ENCODE results near the gene TAS1R2.

TAS1R2 gene

DNA sequence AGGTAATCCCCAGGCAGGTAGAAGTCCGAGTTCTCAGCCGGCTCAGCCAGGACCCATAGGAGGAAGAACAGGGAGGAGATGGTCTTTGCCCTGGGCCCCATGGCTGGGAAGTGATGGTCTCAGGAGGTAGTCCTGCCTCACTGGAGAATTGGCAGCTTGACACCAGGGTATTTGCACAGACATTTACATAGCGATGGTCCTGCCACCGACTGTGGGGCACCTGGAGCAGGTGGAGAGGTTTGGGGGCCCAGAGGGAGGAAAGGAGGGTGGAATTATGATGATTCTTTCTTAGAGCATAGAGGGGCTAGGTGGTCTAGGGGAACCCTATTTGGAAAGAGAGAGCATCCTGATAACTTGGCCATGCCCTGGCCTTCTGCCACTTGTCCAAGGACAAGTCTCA lies at the start of gene TAS1R2:
Gene TAS1R2, minus strand, starts transcription at position 101 of the 400 bp plus-strand sequence. Its CDS starts 0 bp downstream, at position 101.
- no peak for DNase-seq (ENCODE audit: low read depth)

DNA sequence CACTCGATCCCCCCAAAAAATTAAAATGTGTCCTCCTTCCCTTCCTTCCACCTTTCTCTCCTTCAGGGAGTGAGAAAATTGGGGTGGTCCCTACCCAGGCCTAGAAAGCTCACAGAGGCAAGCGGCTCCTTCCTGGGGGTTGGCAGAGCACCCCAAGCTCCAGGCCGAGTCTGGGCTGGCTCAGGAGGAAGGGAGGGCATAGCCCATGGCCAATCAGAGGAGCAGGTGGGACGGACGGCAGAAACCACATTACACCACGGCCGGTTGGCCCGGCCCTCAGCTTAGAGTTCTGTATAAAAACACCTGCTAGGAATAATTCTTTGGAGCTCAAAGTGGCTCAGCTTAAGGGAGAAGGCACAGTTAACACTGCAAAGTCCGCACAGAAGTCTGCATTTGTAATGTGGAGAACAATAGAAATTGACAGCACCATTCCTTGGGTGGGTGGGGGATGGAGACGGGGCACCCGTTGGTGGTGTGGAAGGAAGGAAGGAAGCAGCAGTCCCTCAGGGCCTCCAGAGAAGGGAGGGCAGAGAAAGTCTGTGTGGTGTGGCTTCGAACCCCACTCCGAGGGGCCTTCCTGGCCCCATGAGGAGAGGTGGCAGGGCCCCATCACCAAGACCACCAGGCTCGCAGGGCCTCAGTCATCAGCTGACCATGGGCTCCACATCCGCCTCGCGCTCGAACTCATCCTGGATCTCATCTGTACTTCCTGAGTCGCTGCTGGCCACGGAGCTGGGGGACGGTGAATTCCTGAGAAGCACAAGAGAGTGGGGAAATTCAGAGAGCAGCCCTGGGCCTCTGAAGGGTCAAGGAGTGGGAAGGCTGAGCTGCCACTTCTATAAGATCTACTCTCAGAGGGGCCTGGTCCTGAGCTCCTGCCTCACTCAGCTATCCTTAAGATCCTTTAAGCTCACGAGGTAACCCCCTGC lies 48.7 kb upstream of the TAS1R2 start:
- DNase-seq (ENCODE audit: low read depth): no peak

DNA sequence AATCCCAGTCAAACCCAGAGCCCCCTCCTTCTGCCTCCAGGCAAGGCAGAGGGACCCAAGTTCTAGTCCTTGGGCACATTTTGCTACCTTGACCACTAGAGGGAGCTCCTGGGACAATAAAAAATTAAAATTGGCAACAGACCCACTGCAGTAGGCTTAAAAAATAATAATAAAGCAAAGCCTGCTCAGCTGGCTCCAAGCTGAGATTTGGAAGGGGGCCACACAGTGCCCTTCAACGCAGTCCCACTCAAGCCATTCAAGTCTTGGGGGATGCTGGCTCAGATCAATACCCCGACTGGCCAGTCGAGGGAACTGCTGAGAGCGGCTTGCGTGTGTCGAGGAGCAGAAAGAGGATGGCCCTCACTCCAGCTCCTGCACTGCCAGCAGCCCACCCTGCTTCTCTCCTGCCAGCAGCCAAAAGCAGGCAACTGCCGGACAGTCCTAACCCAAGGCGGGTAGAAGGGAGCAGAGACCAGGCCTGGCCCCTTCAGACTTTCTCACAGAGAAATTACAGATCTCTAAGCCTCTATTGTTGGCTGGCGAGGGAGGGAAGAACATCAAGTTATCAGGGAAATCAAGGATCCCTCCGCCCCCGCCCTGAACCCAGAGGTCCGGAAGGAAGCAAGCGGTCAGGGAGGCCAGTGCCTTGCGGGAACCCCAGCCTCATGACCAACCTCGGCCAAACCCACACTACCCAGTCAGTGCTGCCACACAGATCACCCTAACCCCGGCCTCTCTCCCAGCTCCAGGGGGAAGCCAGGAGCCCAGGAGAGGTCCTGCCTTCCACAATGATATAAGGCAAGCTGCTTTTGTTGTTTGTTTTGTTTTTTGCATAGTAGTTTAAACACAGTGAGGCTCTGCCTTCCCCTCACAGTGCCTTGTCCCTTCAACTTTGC lies 47.8 kb upstream of the TAS1R2 start:
- peak; percentile 71 for DNase-seq (ENCODE audit: low read depth)

DNA sequence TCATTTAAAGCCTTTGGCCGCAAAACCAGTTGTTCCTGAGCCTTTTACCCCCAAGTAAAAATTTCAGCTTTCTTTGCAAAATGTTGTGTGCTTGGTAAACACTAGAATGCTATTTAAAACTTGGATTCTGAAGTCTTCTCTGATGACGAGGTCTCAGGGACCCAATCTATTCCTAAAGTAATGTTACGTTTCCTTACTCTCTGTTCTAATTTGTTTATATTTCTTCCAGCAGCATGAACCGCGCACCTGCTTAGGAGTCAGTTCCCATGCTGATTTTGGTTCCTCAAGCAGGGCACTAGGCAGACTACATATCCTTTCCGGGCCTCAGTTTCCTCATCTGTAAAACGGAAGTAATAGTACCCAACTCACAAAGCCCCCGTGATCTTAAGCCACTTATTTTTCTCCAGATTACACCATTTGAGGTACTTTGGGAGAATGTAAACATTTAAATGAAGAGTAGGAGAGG lies 43.9 kb upstream of the TAS1R2 start:
- DNase-seq (ENCODE audit: low read depth): no peak

DNA sequence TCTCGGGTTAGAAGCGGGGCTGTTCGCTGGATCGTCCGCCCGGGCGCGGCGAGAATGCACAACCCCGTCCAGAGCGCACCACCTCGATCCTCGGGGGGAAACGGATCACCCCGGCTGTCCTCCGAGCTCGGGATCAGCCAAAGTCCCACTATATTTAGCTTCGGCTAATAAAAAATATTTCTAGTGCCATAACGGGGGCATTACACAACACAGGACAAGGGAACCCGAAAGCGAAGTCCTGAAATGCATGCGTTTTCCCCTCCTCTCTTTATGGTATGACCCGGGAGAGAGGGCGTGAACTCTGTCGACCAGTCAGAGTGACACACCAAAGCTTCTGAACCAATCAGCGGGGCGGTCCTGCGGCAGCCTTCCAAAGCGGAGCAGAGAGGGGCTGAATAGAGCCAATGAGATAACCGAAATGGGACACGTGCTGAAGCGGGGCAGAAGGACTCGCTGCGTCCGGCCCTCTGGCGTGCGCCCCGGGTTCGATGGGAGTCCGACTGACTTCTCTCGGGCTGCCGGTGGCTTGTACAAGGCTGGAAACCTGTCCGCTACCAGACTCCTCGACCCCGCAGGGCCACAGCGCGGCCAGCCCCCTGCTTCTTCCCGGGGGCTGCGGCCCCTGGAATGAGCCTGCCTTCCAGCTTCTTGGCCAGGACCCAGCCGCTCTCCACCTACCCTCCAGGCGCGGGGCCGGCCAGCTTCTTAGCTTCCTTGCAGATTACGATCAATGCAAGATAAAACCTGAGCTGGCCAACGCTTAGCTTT lies 43.2 kb upstream of the TAS1R2 start, which contains the start of gene ALDH4A1:
Gene ALDH4A1, minus strand, starts transcription at position 33 of the 768 bp plus-strand sequence. Its CDS starts 32 bp downstream, at position 1.
- DNase-seq (ENCODE audit: low read depth): peak; percentile 99

DNA sequence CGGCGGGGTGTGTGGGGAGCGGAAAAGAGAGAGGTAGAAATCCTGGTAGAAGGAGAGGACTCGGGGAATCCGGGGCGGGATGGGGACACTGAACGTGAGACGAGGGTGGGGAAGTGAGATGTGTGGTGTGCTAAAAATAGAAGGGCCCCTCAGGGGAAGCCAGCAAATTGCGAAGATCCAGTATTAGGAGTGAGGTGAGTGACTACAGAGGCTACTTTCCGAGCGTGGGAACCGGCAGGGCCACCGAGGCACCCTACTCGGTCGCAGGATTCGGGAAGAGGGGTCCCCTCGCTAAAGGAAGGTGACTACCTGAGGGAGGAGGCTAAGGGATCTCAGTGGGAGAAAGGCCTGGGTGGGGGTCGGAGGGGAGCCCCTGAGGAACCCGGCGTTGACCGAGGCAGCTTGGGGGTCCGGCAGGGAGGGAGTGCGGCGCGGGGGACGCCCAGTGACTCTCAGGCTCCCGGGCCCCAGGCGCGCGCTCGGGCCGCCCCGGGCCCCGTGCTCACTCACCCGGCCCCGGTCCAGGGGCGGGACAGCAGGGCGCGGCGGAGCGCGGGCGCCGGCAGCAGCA lies 42.6 kb upstream of the TAS1R2 start:
- peak; percentile 35 for DNase-seq (ENCODE audit: low read depth)

DNA sequence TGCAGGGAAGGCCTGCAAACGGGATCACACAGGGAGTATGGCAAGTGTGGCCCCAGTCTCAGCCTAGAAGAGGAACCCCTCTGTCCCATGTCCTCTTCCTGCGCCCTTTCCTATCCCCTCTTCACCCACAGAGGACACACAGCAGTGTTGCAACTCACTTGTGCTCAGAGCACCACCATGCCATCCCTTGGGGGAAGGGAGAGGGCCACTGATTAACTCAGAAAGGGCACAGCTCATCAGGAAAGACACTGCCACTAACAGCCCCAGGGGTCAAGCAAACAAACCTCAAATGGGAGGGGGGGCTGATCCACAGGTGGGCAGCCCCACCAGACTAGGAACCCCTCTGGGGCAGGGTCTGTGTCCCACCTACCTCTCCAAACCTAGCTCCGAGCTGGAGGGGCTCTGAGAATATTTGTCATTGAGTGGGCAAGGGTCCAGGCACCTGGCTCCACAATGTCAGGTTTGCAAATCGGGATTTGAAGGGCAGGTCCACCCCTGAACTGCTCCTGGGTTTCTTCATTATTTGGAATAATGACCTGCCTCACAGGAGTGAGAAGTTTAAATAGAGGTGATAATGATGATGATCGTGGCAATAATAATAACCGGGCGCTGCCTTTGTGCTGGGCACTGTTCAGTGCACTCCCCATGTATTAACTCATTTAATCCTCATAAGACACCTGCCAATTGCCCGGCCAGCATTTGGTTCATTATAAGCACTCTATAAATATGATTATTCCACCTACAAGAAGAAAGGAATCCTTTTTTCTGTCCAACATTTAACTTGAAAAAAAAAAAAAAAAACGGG lies 41.9 kb upstream of the TAS1R2 start:
- DNase-seq (ENCODE audit: low read depth): no peak

DNA sequence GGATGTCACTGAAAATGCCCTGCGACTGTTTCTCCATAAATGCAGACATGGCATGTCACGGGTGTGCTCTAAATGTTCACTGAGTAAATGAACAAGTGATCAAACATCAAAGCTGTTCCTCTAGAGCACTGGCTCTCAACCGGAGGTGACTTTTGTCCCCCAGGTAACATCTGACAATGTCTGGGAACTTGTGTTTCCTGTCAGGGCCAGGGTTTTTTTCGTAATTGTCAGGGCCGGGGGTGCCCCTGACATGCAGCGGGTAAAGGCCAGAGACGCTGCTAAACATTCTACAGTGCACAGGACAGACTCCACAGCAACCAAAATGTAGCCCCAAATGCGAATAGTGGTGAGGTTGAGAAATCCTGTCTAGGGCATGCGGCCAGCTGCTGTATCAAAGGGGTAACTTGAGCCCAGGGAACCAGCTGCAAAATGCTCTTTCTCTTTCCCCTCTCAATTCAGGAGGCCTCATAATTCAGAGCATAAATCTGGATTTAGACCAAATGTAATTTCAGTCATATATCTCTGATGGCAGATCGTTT lies 40.9 kb upstream of the TAS1R2 start:
- DNase-seq (ENCODE audit: low read depth): no peak

DNA sequence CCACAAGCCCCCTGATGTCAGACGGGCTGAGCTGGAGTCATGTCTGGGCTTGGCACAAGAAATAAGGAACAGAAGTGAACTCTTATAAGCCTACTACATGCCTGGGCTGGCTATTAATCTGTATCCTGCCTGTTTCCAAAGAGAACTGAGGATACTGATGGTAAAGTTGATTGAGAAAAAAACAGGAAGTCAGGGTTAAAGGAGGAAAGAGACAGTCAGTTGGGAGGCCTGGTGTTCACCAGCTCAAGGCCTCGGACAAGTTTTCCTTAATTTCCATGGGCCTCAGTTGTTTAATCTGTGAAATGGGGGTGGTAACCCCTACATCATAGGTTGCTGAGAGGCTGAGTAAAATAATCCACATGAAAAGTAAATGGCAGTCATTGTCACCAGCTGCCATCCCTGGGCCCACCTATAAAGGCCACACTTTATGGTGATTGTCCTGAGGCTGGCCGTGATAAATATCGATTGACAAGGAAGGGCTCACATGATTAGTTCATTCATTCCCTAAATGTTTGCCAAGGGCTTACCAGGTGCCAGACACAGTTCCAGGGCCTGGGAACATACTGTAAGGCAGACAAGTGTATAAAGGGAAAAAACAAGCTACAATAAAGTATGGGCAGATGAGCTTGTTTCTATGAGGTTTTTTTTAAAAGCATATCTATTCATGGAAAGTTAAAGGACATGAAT lies 40.0 kb upstream of the TAS1R2 start:
- no peak for DNase-seq (ENCODE audit: low read depth)

DNA sequence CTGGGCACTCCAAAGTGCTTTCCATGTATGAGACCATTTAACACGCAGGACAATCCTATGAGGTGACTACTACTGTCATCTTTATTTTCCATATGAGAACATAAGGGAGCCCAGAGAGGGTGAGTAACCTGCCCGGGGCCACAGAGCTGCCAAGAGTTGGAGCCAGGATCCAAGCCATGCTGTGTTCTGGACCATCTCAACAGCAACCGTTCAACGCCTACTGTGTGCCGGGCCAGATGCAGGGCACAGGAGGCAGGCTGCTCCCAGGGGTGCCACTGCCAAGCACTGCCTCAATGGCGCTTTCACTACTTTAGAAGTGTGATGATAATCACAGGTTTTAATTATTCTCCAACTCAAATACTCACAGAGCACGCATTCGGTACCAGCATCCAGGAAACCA lies 39.1 kb upstream of the TAS1R2 start:
- no peak for DNase-seq (ENCODE audit: low read depth)

DNA sequence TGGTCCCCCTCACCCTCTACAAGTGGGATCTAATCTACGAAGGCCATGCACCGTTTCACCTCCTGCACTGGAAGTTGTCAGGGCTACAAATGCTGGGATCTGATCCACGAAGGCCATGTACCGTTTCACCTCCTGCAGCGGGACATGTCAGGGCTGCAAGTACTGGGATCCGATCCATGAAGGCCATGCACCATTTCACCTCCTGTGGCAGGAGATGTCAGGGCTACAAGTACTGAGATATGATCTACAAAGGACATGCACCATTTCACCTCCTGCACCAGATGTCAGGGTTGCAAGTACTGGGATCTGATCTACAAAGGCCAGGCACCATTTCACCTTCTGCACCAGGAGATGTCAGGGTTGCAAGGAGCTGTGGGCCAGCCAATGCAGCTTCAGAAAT lies 35.9 kb upstream of the TAS1R2 start:
- DNase-seq (ENCODE audit: low read depth): no peak

DNA sequence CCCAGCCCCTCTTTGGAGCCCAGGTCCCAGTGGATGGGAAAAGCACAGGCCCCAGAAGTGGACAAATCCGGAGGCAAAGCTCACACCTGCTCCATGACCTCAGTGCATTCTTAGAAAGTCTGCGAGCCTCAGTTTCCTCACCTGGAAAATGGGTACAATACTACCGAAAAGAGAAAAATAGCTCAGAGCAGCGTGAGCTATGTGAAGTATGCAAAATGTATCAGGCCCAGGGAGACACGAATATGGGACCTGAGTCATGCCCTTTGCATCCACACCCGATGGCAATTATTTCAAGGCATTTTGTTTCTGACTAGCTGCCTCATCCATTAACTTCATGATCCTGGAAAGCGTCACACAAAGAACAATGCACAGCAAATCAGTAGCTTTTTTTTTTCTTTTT lies 33.7 kb upstream of the TAS1R2 start:
- DNase-seq (ENCODE audit: low read depth): peak; percentile 22

DNA sequence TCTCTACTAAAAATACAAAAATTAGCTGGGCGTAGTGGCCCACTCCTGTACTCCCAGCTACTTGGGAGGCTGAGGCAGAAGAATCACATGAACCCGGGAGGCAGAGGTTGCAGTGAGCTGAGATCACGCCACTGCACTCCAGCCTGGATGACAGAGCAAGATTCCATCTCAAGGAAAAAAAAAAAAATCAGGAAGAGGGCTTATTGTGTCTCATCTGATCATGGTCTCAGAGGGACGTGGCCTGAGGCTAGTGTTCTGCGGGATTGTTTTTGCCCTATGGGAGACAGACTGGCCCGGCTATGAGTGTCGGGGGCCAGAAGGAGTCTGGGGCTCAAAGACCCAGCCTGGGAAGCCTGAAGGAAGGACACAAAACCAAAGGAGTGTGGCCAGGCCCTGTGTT lies 32.4 kb upstream of the TAS1R2 start:
- DNase-seq (ENCODE audit: low read depth): peak; percentile 22

DNA sequence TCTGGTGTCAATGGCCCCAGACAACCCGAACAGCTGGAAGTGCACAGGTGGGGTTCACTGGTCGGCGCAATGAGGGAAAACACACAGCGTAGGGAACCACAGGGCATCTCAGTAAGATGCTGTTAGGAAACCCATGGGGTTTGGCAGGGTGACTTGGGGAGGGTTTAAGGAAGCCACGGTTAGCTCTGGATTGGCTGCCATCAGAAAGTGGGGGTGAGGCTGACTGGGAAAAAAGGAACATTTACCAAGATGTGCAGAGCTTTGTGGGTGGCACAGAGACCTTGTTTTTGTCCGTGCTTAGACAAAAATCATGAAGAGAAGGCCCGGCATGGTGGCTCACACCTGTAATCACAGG lies 31.9 kb upstream of the TAS1R2 start:
- no peak for DNase-seq (ENCODE audit: low read depth)

DNA sequence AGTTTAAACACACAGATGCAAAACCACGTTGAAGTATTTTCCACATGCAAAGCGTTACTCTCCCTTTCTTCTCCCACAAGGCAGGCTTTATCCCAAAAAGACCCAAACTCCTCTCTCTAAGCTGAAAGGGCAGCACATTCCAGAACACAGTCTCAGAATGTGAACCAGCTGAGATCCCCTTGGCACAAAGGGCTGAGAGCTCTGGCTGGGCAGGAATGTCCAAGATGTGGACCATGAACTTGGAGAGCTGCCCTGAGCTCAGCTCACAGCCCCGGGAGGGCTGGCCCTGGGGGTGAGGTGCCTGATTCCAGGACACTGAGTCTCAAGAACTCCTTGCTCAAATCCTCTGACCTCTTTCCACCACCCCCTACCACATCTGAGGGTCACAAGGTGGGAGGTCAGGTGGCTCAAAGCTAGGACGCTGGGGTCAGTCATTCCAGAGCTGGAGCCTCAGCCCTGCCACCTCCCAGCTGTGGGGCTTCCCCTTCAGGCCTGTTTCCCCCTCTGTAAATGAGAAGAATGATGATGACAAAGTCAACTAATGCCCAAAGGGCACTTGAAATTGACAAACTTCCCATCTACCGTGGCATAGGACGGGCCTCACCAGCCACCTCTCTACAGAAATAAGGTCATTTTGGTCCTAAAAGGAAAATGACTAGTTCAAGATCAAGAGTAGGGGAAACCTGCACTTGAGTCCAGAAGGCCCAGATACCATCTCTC lies 31.4 kb upstream of the TAS1R2 start:
- DNase-seq (ENCODE audit: low read depth): no peak

DNA sequence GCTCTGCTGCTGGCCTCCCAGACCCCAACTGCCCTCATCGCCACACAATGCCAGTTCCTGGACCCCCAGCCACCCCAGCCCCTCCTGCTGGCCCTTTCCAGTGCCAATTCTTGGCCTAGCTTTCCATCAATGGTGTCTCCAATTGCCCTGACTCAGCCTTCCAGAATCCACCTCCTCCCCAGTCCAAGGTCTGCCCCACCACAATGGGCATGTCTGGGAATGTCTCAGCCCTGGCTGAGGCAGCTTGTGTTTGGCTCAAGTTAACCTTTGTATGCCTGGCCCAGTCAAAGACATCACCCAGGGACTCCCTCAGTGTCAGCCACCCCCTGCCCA lies 26.5 kb upstream of the TAS1R2 start:
- peak; percentile 29 for DNase-seq (ENCODE audit: low read depth)

DNA sequence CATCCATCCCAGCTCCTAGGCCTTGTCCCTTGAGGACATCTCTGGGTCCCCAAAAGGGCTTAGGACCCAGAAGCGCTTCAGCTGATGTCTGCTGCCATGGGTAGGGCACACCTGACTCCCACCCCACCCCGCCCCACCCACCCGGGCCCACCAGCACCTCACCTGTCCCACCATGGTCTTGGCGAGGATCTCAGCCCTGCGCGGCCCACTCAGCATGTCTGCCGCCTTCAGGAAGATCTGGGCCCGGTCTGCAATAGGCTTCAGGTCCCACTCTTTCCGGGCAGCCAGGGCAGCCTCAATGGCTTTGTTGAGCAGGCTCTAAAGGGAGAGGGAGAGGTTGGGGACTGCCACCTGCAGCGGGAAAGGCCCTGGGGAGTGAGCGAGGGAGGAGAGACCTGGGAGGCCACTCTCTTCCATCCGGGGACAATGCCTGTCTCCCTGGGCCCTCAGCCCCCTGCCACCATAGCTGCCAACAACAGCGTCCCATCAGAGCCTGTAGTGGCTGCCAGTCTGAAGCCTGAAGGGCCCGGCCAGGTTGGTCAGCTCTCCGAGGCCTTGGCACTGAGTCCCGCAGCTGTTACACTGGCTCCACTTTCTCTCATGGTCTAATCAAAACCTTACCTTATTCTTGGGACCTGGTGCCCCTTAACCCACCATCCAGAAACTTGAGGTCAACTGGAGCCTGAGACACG lies 26.0 kb upstream of the TAS1R2 start:
- DNase-seq (ENCODE audit: low read depth): no peak

DNA sequence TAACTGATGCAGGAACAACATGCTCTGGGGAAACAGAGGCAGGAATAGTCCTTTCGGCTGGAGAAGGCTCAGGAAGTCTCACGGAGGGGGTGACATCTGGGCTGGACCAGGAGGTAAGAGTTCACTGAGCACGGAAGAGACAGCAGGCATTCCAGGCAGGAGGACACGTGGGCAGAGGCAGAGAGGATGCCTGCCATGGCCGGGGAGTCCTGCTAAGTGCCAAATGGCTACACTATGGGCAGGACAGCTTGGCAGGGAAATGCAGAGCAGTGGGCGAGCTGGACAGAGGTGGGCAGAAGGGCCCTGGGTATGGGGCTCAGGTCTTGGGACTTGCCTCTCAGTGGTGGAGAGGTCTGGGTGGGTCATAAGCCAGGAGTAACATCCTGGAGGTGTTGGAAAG lies 25.3 kb upstream of the TAS1R2 start:
- no peak for DNase-seq (ENCODE audit: low read depth)

DNA sequence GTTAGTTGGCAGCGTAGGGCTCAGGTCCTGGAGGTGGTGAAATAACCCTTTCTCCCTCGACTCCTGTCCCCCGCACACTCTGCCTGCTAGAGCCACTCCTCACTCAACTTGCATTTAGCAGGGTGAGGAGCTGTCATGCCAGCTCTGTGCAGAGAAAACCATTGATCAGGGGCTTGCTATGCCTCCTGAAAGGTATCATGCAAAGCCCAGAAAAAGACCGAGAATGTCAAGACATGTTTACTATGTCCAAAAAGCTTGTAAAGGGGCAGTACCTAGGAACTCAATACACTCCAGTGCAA lies 24.9 kb upstream of the TAS1R2 start:
- no peak for DNase-seq (ENCODE audit: low read depth)
